GM12875 (cell line): ENCODE results near the gene ANKRD40CL.

Source experiments
- H3K4me3 ChIP-seq: one replicate; pipeline ENCODE4 v1.5.1; 2011; ENCODE audit warnings: low read depth, low read length, control low read depth
- CTCF ChIP-seq: IDR thresholded peaks from 2 replicates; pipeline ENCODE4 v1.5.1; 2011; ENCODE audit warnings: low read depth, mild to moderate bottlenecking, control low read depth, inconsistent platforms, low read length, moderate library complexity, borderline replicate concordance; ENCODE audit not compliant: insufficient read depth

ANKRD40CL gene

GRCh38 chr17:50745631-50746030, 21.7 kb downstream of the ANKRD40CL start:
- H3K4me3 ChIP-seq, result no peak overlapping the region
- no peak for TF ChIP-seq CTCF

GRCh38 chr17:50739098-50739497, 28.2 kb downstream of the ANKRD40CL start:
- H3K4me3 ChIP-seq, result no peak overlapping the region
- TF ChIP-seq CTCF, result no peak

GRCh38 chr17:50737118-50737698, 30.1 kb downstream of the ANKRD40CL start:
- TF ChIP-seq CTCF, result no peak
- no peak overlapping the region for H3K4me3 ChIP-seq

- no peak for TF ChIP-seq CTCF
- H3K4me3 ChIP-seq, result no peak overlapping the region
These were observed 32.0 kb downstream of the ANKRD40CL start for GRCh38 chr17:50735287-50735686.

- no peak for TF ChIP-seq CTCF
- no peak overlapping the region for H3K4me3 ChIP-seq
These were observed 35.5 kb downstream of the ANKRD40CL start for GRCh38 chr17:50731575-50732460.

- TF ChIP-seq CTCF, result no peak
- no peak overlapping the region for H3K4me3 ChIP-seq
These were observed 38.2 kb downstream of the ANKRD40CL start for GRCh38 chr17:50728881-50729765.

- TF ChIP-seq CTCF, result no peak
- no peak overlapping the region for H3K4me3 ChIP-seq
These were observed 39.2 kb downstream of the ANKRD40CL start for GRCh38 chr17:50728112-50728429.
